ENCODE measurements around the gene WWOX.

The WWOX gene

DNA sequence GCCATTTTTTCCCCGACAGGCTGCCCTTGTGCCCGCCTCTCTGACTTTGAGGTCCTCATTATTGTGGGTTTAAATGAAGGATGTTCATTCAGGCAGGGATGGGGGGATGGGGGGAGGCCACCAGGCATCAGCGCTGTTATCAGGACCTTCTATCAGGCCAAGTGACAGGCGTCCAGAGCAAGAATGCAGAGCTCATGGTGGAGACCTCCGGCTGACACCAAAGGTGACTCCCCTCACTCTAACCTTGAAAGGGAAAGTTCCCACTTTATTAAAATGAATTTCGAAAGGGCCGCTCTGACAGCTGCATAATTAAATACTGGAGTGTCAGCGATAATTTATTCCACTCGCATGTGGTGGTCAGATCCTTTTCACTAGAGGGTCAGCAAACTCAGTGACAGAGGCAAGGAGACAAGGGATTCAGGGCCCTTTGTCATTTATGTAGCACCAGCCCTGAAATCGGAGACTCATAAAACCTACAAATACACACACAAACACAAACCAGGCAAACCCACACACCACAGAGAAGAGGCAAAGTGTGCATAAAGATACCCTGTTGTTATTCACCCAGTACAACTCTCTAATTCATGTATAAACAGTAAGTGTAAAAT, 1065.0 kb downstream of the WWOX start:
- no peak for DNase-seq (ENCODE audit: low read depth in 2 of 2)
- no peak overlapping the region for H3K4me3 ChIP-seq (replicated peaks in 1 of 2; ENCODE audit: low read depth in 2 of 2, low read length in 2 of 2)
- TF ChIP-seq CTCF (IDR thresholded peaks at IDR 0.05; ENCODE audit: low read depth, low read length) = no peak

- TF ChIP-seq CTCF (IDR thresholded peaks at IDR 0.05; ENCODE audit: low read depth, low read length) = no peak
- no peak for DNase-seq (ENCODE audit: low read depth in 2 of 2)
- no peak overlapping the region for H3K4me3 ChIP-seq (replicated peaks in 1 of 2; ENCODE audit: low read depth in 2 of 2, low read length in 2 of 2)
Measured at GRCh38 chr16:79165079-79165478, 1065.6 kb downstream of the WWOX start.

DNA sequence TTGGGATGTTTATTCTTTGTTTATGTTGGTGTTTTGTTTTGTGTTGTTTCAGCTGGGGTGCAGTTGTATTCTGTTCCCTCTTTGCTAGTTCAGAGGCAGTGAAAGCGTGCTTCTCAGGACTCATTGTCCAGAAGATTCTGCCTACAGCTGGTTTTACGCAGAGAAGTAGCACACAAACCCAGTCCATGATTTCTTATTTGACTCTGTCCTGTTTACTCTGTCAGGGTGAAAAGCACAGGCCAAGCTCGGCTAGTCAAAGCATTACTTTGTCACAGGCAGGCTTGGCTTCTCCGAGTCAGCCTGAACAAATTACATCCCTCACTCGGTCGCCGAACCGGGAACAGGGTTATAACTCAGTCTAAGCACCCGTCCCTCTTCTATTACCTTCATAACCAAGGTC, 1066.1 kb downstream of the WWOX start:
- no peak for TF ChIP-seq CTCF (IDR thresholded peaks at IDR 0.05; ENCODE audit: low read depth, low read length)
- H3K4me3 ChIP-seq (replicated peaks in 1 of 2; ENCODE audit: low read depth in 2 of 2, low read length in 2 of 2) = no peak overlapping the region
- DNase-seq (ENCODE audit: low read depth in 2 of 2) = no peak

- no peak for TF ChIP-seq CTCF (IDR thresholded peaks at IDR 0.05; ENCODE audit: low read depth, low read length)
- no peak overlapping the region for H3K4me3 ChIP-seq (replicated peaks in 1 of 2; ENCODE audit: low read depth in 2 of 2, low read length in 2 of 2)
Measured at GRCh38 chr16:79167893-79168292, 1068.4 kb downstream of the WWOX start.

GRCh38 chr16:79168321-79168720, 1068.9 kb downstream of the WWOX start:
- no peak for DNase-seq (ENCODE audit: low read depth in 2 of 2)
- no peak overlapping the region for H3K4me3 ChIP-seq (replicated peaks in 1 of 2; ENCODE audit: low read depth in 2 of 2, low read length in 2 of 2)
- TF ChIP-seq CTCF (IDR thresholded peaks at IDR 0.05; ENCODE audit: low read depth, low read length) = no peak

More at GRCh38 chr16:79167893-79168292, 1068.4 kb downstream of the WWOX start:
- no peak for DNase-seq (ENCODE audit: low read depth in 2 of 2)

DNA sequence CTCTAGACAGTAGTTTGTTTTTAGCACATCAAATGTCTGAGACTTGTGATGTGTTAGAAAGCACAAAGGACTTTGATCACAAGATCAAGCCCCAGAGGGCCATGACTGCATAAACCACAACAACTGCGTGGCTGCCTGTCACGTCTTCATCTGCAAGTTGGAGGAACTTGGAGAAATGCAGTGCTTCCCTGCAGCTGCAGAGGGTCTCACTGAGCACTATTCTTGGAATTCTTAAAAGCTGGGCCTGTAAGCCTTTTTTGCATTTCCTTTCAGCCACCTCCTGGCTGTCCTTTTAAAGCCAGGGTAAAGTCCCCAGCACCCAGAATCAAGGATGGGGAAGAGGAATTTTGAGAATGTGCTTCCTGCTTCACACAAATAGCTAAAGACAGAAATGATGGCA, 1069.8 kb downstream of the WWOX start:
- TF ChIP-seq CTCF (IDR thresholded peaks at IDR 0.05; ENCODE audit: low read depth, low read length) = no peak
- no peak for DNase-seq (ENCODE audit: low read depth in 2 of 2)
- H3K4me3 ChIP-seq (replicated peaks in 1 of 2; ENCODE audit: low read depth in 2 of 2, low read length in 2 of 2) = no peak overlapping the region
